T1000 (cell line): ENCODE results near the gene INPP4B.
"Not testable (repeated sequence)": the region's sequence is repeated elsewhere in the genome, so short reads cannot be mapped to it uniquely, and the experiment has no call there.

Source experiments
- DNase-seq: peaks from one replicate; lab custom pipeline; 2025; ENCODE audit warnings: mixed read lengths; lab: John Stamatoyannopoulos, UW

The INPP4B gene

DNA sequence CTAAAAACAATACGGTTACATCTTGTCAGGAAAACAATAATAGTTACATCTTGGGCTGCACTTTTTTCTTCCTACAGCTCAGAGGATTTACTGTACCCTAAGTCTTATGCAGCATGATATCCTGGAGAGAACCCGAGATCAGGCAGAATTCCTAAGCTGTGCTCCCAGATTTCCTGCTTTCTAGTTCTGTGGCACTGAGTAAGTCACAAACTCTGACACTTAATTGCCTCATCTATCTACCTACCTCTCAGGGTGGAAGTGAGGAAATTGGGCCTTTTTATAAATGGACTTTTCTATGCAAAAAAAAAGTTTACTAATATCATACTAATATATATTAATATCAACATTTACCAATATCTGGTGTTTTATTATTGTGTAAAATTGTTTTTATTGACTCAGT, 438.5 kb downstream of the INPP4B start:
- no peak for DNase-seq

DNA sequence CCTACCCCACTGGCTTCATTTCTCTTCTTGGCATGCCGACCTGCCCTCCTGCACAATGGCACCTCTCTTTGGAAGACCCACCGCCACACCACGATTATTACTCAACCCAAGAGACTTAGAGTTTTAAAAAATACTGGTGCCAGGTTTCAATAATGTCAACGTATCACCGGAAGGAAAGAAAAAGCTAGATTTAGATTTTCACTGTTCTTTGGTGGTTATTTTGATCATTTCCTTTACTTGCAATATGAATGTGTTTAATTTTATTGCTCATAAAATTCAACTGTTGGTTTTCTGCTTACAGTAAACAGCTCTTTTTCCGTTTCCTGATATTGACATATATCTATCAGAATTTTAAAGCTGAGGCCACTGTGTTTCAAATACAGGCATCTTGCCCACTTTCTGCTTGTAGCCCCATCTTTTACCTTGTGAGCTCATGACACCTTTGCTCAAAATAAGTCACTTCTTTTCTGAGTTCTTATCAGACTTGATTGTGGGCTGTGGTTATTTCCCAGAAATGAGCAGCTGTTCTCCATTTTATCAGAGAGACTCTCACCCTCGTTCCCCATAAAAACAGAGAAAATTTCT, 439.1 kb downstream of the INPP4B start:
- no peak for DNase-seq

DNA sequence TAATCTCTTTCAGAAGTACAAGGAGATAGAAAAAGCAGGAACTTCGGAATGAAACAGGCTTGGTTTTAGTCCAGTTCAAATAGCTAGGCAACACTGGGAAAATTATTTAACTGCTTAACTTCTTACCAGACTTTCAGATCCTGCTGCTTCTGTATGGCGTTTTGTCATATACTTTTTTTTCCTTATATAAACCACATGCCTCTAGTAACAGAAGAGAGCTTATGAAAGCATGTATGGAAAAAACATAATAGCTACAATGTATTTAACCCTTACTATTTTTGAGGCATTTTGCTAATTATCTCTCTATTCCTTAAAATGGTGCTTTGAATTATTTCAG, 439.6 kb downstream of the INPP4B start:
- DNase-seq: no peak

DNA sequence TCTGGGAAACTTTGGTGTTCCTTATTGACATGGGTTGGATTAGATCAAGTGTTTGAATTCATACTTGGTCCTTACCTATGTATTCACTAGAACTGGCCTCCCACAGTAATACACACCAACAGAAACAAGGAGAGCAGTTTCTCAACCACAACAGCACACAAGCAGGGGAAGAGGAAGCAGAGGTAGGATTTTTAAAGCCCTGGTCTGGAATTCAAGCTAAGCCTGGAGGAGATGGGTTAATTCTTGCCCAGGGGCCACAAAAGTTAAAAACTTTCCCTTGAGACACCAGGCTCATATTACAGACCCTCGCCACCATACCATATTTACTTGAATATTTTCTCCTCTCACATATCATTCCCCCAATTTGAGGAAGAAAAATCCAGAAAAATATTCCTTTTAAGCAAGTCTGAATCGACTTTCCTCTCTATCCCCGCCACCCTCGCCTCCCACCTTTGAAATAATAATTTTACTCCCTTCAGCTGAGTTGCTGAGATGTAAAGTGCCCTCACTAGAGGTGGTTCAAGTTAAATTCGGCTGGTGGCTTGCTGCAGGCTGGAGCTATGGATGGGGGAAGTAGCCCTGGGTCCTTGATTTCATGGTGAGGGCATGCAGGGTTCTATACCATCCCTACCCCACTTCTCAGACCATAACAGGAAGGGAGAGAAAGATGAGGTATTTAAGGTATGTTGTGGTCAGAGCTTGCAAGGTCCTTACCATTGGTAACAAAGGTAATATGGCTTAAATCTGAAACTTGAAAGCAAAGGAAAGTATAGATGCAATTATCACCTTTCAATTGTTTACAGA, 440.2 kb downstream of the INPP4B start:
- DNase-seq: no peak

DNA sequence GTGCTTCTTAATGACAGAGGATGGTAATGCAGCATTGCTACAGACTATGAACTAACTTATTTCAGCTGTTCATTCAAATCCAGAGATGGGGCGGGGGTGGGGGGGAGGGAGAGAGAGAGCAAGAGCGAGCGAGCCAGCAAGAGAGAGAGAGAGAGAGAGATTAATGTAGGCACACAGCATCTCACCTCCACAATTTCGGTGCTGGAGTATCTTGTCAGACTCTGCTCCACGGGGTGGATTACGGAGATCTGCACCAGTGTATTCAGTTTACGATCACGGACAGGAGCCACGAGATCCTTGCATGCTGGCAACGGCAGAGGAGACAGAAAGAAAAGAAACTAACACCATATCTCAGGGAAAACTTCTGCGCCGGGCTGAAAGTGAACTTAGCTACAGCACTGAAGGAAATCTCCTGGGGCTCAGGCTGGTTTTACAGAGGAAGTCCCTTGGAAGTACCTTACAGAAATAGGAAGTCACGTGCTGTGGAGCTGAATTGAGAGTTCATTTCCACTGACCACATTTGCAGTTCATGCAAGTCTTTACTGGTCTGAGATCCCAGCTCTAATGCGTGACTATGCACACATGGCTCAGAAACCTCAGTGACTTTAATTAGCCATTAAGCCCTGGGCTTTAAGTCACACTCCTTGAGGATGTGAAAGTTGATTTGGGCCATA, 440.9 kb downstream of the INPP4B start:
- DNase-seq: peak; percentile 25

DNA sequence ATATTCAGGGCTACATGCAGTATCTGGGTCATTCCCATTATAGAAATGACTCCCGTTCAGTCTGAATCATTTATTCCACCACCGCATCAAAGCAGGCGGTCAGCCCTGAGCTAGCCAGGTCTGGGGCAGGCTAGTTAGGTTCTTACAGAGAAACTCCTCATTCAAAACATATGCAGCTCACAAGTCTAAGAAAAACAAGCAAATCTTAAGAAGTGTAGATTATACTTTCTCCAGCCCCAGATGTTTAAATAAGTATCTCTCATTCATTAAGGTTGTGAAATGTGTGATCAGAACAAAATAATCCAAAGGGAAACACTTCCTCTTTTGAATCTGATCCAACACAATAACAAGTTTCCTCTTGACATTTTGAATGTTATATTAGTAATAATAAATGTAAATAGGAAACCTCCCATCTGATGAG, 441.9 kb downstream of the INPP4B start:
- DNase-seq: no peak

DNA sequence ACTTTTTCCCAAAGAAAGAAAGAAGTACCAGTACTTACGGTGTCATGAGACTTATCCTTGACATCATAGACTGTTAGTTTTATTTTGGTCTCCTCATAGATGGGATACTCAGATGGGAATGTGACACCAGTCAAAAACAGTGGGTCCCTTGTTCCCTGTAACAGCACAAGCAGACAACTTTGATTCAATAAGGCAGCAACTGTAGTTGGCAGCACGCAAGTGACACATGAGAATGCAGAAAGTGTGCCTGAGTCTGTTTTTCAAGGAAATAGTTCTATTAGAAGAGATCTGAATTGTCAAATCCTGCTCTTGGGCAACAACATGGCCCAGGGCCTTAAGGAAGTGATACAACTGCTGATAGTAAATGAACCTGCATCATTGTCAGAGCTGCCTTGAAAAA, 443.2 kb downstream of the INPP4B start:
- no peak for DNase-seq

DNA sequence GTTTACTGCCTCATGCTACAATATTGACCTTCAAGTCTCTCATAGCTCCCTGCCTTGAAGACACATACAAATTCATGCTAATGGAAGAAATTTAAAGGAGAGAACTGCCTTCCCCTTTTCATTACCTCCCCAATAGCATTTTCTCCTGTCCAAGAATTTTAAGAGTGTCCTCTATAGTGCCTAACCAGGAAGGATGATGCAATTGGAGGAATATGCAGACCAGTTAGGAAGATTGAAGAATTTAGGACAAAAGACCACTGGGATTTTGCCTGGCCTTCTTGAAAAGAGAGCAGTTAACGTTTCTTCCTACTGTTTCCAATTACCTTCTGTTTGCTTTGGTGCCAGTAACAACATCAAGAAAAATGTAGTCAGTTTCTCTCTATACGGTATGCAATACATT, 443.9 kb downstream of the INPP4B start:
- no peak for DNase-seq

DNA sequence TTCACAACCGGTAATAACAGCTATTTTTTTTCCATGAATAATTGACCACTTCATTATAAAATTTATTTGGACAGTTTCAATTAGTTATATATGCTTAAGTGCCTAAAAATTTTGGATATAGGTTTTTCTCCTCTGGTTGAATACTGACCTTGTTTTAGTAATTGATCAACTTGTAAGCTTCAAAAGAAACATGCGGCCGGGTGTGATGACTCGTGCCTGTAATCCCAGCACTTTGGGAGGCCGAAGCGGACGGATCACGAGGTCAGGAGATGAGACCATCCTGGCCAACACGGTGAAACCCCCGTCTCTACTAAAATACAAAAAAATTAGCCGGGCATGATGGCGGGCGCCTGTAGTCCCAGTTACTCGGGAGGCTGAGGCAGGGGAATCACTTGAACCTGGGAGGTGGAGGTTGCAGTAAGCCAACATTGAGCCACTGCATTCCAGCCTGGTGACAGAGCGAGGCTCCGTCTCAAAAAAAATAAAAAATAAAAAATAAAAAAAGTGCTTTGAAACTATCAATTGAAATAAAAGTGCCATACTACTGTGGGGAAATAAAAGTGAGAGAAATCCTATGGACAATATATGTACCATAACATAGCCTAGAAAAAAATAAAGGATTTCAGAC, 448.6 kb downstream of the INPP4B start:
- DNase-seq: not testable (repeated sequence)

DNA sequence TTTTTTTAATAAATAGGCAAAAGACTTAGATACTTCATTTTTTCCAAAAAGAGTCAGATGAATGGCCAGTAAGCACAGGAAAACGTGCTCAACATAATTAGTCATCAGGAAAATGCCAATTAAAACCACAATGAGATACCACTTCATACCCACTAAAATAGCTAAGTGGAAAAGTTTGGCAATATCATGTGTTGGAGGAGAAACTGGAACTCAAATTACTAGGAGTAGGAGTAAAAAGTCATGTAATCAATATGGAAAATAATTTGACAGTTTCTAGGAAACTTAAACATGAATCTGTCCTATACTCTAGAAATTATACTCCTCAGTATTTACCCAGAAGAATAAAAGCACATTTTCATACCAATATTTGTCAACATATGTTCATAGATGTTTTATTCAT, 449.8 kb downstream of the INPP4B start:
- no peak for DNase-seq

DNA sequence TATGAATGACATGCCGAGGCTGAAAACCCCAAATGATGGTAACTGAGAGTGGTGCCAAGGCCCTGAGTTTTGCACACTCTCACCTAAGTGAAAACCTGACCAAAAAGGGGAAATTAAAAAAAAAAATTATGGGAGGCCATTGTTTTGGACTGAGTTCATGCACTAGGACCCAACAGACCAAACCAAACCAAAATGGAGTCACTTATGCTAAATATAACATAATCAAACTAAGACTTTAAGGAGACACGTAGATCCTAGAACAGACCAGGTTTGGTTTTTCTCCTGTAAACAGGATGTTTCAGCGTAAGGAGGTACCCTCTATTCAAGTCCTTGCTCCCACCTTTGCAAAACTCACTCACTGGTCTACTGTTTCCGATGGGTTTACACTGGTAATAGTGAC, 453.0 kb downstream of the INPP4B start:
- no peak for DNase-seq

DNA sequence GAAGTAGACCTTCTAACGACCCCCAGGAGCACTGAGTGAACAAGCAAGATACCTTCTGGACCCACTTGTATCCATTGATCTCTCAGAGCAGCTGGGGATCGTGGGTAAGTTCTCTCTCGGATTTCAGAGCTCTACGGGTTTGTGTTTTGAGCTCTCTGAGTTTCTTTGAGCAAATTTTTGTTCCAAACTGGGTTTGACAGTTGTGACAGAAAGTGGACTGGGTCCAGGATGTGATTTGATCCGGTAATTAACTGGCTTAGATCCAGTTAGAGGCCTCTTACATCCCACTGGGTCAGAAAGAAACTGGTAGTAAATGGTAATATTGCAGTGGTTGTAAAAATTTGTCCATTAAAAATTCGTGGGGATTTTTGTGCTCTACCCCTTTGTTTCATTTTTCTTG, 459.2 kb downstream of the INPP4B start:
- no peak for DNase-seq

DNA sequence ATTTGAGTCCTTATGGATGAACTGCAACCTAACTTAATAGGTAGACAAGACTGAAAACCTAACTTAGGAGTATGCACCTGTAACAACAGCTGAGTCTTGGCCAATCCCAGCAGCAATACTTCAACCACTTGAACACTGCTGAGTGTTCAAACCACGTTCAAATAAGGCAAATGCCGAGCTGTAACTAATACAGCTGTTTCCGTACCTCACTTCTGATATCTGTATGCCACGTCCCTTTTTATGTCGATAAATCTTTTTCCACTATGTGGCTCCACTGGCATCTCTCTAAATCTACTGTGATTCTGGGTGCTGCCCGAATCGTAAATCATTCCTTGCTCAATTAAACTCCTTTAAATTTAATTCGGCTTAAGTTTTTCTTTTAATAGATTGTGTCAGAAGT, 459.7 kb downstream of the INPP4B start:
- no peak for DNase-seq

DNA sequence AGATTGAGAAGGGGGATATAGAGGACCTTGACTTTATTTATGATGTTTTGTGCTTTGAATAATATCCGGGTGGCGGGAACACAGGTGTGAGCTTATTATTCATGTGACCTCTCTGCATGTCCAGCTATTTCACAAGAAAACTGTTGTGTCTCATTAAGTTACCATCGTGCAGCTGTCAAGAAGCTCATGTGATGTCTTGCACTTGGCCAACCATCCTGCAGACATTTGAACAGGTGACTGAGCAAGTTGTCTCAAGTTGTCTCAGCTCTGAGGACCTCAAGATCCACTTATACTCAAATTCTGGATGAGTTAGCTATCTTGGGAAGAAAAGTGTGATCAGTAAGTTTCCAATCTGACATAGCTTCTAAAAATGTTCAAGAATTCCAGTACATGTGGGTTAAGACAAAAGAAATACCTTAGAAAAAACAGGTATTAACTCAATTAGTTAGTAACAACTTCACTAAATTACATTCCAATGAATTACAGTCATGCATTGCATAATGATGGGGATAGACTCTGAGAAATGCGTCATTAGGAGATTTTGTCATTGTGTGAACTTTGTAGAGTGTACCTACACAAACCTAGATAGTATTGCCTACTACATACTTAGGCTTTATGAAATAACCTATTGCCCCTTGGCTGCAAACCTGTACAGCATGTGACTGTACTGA, 462.2 kb downstream of the INPP4B start:
- no peak for DNase-seq

DNA sequence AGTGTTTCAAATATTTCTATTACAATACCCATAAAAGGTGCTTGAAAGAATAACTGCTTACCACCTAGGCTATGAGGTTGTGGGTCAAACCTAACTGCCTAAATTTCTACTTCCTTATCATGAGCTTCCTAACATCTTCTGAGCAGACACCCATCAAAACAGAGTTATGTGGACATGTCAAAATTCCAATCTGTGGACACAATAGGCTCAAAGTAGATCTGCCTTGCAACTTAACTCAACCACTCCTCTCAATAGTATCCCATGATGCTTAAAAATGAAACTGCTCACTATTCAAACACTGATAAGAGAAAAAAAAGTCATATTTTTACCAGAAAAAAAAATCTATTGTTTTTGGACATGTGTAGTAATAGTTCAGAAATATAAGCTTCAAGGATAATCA, 462.7 kb downstream of the INPP4B start:
- DNase-seq: no peak

DNA sequence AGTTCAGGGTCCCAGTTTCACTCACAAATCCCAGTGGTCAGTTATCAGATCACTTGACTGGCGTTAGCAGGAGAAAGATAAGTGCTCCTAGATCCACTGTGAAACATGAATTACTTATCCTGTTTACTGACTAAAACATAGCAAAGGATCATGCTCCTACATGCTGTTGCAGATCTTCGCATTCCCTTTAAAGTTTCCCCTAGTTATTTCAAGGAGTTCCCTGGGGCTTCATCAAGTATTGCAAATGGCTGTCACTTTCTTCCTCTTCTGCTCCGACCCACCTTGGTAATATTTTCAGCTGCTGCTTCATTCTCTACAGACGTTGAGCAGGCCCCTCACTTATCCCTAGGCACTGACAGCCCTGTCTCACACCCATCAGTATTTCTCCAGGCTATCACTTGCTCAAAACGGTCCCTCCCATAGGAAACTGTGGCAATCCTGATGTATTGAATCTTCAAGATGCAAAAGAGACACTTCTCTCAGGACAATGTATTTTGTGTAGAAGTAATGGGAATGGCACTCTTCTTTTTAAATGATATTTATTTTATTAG, 466.0 kb downstream of the INPP4B start:
- no peak for DNase-seq

DNA sequence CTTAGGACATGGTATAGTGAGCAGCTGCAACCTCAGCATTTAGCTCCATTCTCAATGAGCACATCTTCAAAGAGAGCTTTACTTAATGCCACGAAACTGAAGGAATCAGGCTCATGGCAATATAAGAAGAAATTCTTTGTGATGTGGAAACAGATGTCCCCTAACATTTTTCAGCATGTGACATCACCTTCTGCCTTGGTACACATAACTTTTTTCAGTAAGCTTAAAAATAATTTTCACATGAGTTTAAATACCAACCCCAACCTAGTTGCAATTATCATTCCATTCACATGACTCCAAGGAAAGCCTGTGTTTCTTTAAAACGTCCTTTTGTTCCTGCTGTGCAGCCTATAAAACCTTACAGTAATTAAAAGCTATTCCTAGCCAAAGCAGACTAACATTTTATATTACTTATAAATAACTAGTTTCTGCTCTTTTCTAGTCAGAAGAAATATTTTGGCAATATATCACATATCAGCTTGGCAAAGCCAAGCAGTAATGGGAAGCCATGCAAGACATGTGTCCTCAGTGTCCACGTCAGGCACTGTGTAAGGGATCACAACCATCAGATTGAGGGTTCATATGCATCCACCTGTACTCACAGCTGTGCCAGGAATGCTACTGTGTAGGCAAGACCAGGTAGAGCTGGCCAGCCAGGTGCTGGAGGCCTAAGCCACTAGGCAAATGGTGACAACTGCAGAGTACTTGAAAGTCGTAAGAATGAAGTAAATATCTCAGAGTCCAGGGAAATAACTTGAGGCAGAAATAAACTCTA, 466.6 kb downstream of the INPP4B start:
- peak; percentile 18 for DNase-seq

DNA sequence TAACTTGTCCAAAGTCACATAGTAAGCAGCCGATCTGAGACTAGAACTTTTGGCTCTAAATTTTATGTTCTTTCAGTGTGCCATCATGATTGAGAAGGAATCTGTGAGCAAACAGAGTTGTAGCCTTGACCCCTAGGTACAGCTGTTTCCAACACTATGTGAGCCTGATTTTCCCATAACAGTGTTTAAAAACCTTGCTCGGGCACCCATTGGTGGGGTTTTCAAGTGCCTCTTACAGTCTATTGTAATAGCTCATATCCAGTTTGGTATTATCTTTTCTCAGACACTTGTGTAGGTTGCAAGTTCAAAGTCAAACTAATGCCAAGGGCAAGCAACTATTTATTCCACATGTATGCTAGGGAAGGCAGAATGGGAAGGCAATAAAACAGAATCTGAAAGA, 467.9 kb downstream of the INPP4B start:
- no peak for DNase-seq

DNA sequence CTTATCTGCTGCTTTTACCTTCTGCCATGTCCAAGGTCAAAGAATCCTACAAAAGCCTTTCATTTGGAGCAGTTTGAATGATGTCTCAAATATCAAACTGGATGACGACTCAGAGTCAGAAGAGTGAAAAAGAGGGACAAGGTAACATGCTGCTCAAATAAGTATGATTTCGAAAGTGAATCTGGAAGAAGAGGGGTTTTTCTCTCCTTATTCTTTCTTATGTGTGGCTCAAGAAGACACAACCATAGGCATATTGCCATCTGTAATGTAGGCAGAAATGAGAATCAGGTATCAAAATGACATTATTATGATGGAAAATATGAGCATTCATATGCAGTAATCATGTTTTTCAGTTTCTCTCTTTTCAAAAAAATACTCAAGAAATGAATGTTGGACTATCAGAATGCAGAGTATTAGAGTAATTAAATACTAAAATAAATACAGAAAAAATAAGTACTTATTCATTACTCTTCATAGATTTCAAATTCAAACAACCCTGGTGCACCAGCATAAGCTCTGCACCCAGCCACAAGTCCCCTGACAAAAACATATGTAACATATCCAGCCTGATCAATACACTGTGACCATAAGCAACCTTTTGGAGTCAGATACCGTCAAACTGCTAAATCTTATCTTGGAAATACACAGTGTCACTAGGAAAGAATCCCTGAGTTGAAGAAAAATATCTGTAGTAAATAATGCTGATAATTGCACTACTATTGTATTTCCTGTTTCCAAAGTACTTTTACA, 468.6 kb downstream of the INPP4B start:
- no peak for DNase-seq

DNA sequence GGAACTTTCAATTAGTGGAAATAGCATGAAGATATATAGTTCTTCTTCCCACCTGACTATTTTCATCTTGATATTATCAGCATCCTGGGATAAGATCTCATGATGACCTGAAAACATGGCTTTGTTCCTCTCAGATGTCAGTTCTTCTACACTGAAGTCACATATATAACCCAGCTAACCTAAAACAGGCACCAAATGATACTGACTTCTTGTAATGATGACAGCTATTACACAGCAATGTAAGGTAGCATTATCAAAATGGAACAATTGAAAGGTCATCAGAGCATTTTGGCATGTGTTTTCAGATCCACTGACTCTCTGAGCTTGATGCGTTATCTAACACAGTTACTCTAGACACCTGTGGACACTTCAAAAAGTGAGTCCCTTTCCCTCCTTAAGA, 469.9 kb downstream of the INPP4B start:
- no peak for DNase-seq

DNA sequence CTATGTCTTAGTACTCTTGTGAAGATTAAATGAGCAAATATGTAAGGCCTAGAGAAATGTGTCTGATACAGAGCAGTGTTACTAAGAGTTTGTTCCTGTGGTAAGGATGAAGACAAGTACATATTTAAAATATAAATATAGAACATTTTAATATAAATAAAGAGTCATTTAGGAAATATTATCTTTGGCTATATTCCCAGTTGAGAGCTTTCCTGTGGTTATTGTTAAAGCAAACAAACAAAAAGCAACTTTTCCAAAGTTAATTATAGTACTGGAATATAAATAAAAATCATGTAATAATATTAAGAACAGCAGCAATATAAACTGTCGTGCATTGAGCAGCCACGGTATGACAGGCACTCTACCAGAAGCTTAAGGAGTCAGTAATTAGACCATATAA, 472.5 kb downstream of the INPP4B start:
- DNase-seq: no peak
